ENCODE measurements around the gene SNX33. TPM values are rescaled to one million over a fixed set of nuclear protein-coding genes. Genes with fewer than 3 reads are reported as not detected.
"Not testable (repeated sequence)": the region's sequence is repeated elsewhere in the genome, so short reads cannot be mapped to it uniquely, and the experiment has no call there.

Gene SNX33
- total RNA-seq, 2 experiments from 2014 or later: 3.8 TPM

DNA sequence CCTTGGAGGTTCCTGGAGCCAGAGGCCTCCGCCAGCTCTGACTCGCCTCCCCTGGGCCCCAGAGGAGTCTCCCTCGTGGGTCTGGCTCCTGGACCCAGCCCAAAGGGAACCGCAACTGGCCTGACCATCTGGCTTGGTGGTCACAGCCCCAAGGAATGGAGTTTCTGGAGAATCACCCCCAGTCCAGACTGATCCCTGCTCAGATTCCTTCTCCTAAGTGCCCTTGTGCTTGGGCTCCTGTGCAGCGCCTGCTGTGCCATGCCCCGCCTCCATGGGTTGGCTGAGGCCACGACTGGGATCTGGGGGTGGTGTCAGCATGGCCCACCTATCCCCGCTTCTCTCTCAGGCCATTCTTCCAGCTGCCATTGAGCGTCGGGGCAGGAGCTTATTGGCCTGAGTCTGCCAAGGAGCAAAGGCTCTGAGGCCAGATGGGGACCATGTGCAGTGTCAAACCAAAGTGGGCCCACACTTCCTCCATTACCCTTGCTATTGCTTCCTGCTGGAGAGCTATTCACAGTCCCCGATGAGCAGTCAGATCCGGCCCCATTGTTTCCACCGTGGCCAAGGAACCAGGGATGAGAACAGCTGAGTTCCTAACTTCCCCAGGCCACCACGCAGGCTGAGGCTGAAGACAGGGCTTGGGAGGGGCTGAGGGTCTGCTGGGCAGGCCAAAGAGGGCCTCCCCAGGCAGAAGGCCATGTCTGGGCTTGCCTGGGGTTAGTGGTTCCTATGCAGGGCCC, 46.0 kb downstream of the SNX33 start:
- CTCF ChIA-PET: no interaction called here
- POLR2A ChIA-PET: no interaction called here

- POLR2A ChIA-PET: no interaction called here
- CTCF ChIA-PET: interaction anchor here (0.6 kb wide), 1 partner anchor 50 kb away, joined by 4 read pairs; no protein-coding TSS in a partner anchor
Observed at GRCh38 chr15:75694241-75695182, 46.8 kb downstream of the SNX33 start.

GRCh38 chr15:75695220-75695619, 47.5 kb downstream of the SNX33 start:
- POLR2A ChIA-PET: no interaction called here
- CTCF ChIA-PET: no interaction called here

DNA sequence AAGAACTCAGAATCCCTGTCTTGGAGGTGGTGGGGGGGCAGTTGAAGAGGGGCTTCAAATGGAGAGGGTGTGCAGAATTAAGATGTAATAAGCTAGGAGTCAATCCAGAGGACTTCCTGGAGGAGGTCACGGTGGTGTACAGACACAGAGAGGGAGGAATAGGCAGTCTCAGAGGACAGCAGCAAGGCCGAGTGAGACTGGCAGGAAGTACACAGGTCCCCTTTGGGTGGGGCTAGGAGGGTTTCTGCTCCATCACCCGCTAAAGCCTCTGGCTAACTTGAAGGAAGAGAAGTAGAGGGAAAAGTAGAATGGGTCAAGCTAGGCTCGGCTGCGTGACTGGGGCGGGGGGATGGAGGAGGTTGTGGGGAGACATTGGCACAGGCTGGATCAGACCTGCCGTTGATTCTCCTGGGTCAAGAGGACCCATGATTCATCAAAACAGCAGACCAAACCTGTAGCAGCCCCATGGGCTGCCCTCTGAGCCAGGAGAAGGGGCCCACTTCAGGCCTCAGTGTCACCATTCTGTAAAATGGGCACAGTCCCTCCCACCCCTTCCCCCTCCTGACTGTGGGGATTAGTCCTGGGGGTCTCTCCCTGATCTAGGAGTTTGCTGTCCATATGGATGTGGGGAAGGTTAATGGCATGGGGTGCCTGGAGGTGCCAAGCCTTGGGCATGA, 48.1 kb downstream of the SNX33 start:
- ChIA-PET POLR2A (no interaction called here), CTCF (no interaction called here)

- CTCF ChIA-PET: no interaction called here
- POLR2A ChIA-PET: no interaction called here
Observed at GRCh38 chr15:75696311-75696720, 48.6 kb downstream of the SNX33 start.

DNA sequence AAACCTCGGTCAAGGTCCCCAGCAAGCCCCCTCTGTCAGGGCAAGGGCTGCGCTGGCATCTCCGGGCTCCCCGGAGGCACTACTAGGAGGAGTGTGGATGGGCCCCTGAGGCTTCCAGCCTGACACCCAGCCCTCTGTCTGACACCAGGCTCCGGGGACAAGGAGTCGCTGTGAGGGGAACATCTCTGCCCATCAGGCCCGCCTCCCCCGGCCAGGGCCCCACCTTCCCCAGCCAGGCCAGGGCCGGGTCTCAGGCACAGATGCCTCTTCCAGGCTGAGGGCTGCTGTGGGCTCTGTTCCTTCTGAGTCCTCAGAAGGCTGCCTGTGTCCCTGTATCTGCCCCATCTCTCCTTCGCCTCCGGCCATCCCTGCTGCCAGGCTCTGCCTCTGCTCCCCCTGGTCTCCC, 49.1 kb downstream of the SNX33 start:
- ChIA-PET CTCF (no interaction called here), POLR2A (no interaction called here)

DNA sequence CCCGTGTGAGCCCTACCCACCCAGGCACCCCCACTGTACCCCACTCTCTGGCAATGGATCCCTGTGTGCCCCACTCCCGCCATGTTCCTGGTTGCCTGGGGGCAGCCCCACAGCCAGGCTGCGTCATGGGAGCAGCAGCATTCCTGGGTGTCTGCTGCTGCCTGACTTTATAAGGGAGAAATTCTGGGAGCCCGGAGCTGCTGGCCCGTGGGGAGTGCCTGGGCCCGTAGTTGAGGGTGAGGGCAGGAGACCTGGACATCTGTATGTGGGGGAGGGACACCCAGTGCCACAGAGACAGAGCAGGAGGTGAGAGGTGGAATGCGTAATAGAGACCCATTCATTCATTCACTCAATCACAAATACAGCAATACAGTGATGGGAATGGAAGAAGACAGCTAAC, 49.8 kb downstream of the SNX33 start:
- POLR2A ChIA-PET: no interaction called here
- CTCF ChIA-PET: no interaction called here

- CTCF ChIA-PET, POLR2A ChIA-PET: not testable (repeated sequence)
Observed at GRCh38 chr15:75697974-75698747, 50.4 kb downstream of the SNX33 start.

DNA sequence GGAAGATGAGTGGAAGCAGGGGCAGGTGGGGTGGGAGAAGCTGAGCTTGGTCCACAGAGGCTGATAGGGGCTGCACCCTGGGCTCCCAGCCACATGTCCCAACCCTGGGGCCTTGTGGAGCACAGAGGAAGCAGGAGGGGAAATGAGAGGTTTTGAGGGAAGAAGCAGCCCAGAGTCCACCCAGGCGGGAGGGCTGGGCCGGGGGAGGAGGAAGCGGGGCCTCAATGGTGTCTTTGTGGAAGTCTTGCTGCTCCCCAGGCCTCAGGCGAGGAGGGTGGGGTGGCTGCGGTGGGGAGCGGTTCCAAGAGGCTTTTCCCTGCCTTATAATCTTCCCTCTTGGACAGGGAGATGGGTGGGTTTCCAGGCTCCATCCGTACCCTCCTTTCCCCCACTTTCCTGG, 51.8 kb downstream of the SNX33 start:
- POLR2A ChIA-PET, CTCF ChIA-PET: not testable (repeated sequence)

- CTCF ChIA-PET, POLR2A ChIA-PET: not testable (repeated sequence)
Observed at GRCh38 chr15:75699961-75700874, 52.5 kb downstream of the SNX33 start.

DNA sequence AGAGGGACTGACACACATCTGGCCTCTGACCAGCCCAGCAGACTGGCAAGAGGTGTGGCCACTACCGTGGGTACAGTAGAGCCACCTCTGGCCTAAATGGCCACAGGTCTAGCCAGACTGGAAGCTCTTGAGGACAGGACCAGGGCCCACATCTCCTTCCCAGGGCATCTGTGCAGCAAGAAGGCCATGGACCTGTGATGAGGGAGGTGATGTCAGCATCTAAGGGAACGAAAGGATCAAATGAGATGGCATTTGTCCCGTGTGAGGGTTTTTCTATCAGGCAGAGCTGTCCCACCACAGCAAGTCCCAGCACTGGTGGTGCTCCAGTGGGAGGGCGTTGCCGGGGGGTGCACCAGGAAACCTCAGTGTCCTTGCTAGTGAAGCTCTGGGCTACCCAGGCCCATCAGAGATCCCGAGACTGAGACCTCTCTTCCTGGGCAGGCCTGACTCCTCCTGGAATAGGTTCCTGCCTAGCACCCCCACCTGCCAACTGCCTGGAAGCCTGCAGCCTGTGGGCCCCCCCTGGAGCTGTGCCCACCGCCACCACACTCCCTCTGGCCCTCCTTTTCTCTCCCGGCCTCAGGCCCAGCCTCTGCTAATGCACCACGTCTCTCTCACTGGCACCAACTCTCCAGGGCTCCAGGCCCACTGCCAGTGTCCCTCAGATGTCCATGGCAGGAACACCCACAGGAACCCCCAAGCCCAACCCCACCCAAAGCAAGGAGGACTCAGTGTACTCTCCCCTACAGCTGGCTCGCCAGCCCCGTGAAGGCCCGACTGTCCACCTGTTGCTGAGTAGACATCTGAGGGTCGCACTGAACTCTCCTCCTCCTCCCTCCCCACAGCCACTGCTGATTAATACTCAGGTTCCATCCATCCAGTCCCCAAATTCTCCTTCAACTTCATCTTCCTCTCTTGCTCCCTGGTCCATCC, 53.6 kb downstream of the SNX33 start:
- POLR2A ChIA-PET, CTCF ChIA-PET: not testable (repeated sequence)

DNA sequence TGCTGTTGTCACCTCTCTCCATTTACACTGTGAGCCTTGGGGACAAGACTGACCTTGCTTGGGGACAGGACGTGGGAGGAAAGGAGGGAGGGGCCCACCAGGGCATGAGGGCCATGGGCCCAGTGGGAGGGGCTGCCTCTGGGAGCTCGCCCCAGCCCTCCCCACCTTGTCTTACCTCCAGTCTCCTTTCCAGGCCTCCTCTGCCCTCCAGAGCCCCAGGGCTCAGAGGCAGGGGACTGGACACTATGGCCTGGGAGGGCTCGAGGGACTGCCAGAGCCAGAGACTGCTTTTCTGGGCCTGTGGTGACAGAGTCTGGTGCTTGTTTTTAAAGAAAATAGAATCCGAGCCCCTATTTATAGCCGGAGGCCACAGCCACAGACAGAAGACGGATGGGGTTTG, 54.7 kb downstream of the SNX33 start:
- POLR2A ChIA-PET: no interaction called here
- CTCF ChIA-PET: no interaction called here

DNA sequence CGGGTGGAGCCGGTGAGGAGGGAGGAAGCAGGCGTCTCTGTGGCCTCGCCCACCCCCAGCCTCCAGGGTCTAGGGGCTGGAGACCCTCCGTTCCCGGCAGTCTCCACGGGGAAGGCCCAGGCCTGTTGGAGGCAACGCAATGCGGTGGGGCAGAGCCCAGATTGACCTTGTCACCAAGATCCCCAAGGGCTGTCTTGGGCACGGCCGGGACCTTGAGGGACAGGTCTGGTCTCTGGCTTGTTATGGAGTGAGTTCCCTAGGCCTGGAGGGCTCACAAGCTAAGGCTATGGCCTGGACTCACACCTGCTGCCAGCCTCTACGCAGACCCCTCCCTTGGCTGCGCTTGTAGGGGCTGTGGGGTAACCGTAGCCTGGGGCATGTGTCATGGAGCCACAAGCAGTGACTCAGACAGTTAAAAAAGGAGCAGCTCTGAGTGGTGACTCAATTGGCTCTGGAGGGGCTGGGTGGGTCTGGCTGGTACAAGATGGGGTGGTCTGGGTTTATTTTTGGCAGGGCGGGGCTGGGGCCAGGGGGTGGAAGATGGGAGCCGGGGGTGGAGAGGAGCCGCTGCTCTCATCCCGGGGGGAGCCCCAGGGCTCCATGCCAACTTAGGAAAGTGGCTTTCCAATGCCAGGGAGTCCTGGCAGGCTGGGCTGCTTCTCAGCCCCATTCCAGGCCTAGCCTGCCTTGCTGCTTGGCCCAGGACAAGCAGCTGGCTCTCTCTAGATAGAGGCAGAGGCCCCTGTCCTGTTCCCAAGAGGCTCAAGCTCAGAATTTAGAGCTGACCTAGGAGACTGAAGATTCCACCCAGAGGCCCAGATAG, 55.9 kb downstream of the SNX33 start:
- CTCF ChIA-PET, POLR2A ChIA-PET: not testable (repeated sequence)

GRCh38 chr15:75704263-75704615, 56.5 kb downstream of the SNX33 start:
- ChIA-PET POLR2A (no interaction called here), CTCF (no interaction called here)

- CTCF ChIA-PET: no interaction called here
- POLR2A ChIA-PET: no interaction called here
Observed at GRCh38 chr15:75704618-75705017, 56.9 kb downstream of the SNX33 start.

DNA sequence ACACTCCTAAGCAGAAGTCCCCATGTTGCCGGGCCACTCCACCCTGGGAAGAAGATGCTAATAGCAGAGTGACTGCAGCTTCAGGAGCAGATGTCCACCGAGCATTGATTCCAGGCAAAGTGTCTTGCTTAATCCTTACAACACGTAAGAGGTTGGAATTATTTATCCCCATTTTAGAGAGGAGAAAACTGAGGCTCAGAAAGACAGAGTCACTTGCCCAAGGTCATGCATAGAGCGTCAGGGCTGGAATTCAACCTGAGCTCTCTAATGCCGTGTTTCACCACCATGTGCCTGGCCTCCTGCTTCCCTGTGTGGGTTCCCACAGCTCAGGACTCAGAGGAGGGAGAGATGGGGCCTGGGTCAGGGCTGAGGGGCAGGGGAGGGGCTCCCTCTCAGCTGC, 57.7 kb downstream of the SNX33 start:
- POLR2A ChIA-PET, CTCF ChIA-PET: not testable (repeated sequence)
